Measurements from ENCODE around the gene TGFA.
A peak's percentile ranks its signal among the peaks of the same experiment; 100 is the strongest.

The TGFA gene

GRCh38 chr2:70460333-70460732 lies 93.3 kb downstream of the TGFA start:
- no peaks in the 10 kb centered on the region for H3F3A ChIP-seq (ENCODE audit: insufficient read depth, low read length)
- no peaks in the 10 kb centered on the region for H3K79me2 ChIP-seq (ENCODE audit: insufficient read depth, low read length)
- H3K9ac ChIP-seq (ENCODE audit: low read length): no peak overlapping the region
- H3K27ac ChIP-seq (ENCODE audit: low read depth, low read length, poor library complexity, severe bottlenecking): no peak overlapping the region
- H3K9me3 ChIP-seq (ENCODE audit: low read length): no peaks in the 10 kb centered on the region
- H3K9me2 ChIP-seq (ENCODE audit: low read depth, low read length): no peaks in the 10 kb centered on the region
- H3K27me3 ChIP-seq (ENCODE audit: insufficient read depth, low read length): peaks cover 10% of the 10 kb centered on the region
- no peaks in the 10 kb centered on the region for H3K36me3 ChIP-seq (ENCODE audit: insufficient read depth, low read length)
- H3K4me1 ChIP-seq (ENCODE audit: insufficient read depth, low read length, severe bottlenecking): no peaks in the 10 kb centered on the region
- no peaks in the 10 kb centered on the region for H4K20me1 ChIP-seq (ENCODE audit: insufficient read depth, low read length)
- no peak overlapping the region for H2AFZ ChIP-seq (ENCODE audit: low read length)
- TF ChIP-seq CTCF (IDR thresholded peaks at IDR 0.05; ENCODE audit: low read length): peak; percentile 9; the same call in 1 of the 2 replicates
- TF ChIP-seq EZH2 (IDR thresholded peaks at IDR 0.05; ENCODE audit: borderline replicate concordance, low read length): no peak
- no peak overlapping the region for H3K4me3 ChIP-seq (ENCODE audit: low read depth, low read length, poor library complexity, severe bottlenecking)
- H3K4me2 ChIP-seq (ENCODE audit: low read length): no peak overlapping the region

- H3K4me3 ChIP-seq (ENCODE audit: low read depth, low read length, poor library complexity, severe bottlenecking): no peak overlapping the region
- H3K4me1 ChIP-seq (ENCODE audit: insufficient read depth, low read length, severe bottlenecking): no peaks in the 10 kb centered on the region
- H3K27me3 ChIP-seq (ENCODE audit: insufficient read depth, low read length): peaks cover 10% of the 10 kb centered on the region
- no peak overlapping the region for H2AFZ ChIP-seq (ENCODE audit: low read length)
- H3K9me2 ChIP-seq (ENCODE audit: low read depth, low read length): no peaks in the 10 kb centered on the region
- no peak overlapping the region for H3K27ac ChIP-seq (ENCODE audit: low read depth, low read length, poor library complexity, severe bottlenecking)
- no peaks in the 10 kb centered on the region for H4K20me1 ChIP-seq (ENCODE audit: insufficient read depth, low read length)
- no peak overlapping the region for H3K4me2 ChIP-seq (ENCODE audit: low read length)
- H3K9ac ChIP-seq (ENCODE audit: low read length): no peak overlapping the region
- H3K9me3 ChIP-seq (ENCODE audit: low read length): no peaks in the 10 kb centered on the region
- H3K36me3 ChIP-seq (ENCODE audit: insufficient read depth, low read length): no peaks in the 10 kb centered on the region
- no peaks in the 10 kb centered on the region for H3K79me2 ChIP-seq (ENCODE audit: insufficient read depth, low read length)
- no peaks in the 10 kb centered on the region for H3F3A ChIP-seq (ENCODE audit: insufficient read depth, low read length)
- TF ChIP-seq EZH2 (IDR thresholded peaks at IDR 0.05; ENCODE audit: borderline replicate concordance, low read length) (no peak), CTCF (IDR thresholded peaks at IDR 0.05; ENCODE audit: low read length) (no peak)
Measured at GRCh38 chr2:70458661-70459060, 95.0 kb downstream of the TGFA start.

- TF ChIP-seq EZH2 (IDR thresholded peaks at IDR 0.05; ENCODE audit: borderline replicate concordance, low read length) (no peak), CTCF (IDR thresholded peaks at IDR 0.05; ENCODE audit: low read length) (no peak)
- no peaks in the 10 kb centered on the region for H3K9me3 ChIP-seq (ENCODE audit: low read length)
- H3K27ac ChIP-seq (ENCODE audit: low read depth, low read length, poor library complexity, severe bottlenecking): no peak overlapping the region
- H3K27me3 ChIP-seq (ENCODE audit: insufficient read depth, low read length): peaks cover 10% of the 10 kb centered on the region
- no peak overlapping the region for H3K9ac ChIP-seq (ENCODE audit: low read length)
- H3F3A ChIP-seq (ENCODE audit: insufficient read depth, low read length): no peaks in the 10 kb centered on the region
- H2AFZ ChIP-seq (ENCODE audit: low read length): no peak overlapping the region
- H3K4me3 ChIP-seq (ENCODE audit: low read depth, low read length, poor library complexity, severe bottlenecking): no peak overlapping the region
- H4K20me1 ChIP-seq (ENCODE audit: insufficient read depth, low read length): no peaks in the 10 kb centered on the region
- H3K36me3 ChIP-seq (ENCODE audit: insufficient read depth, low read length): no peaks in the 10 kb centered on the region
- no peaks in the 10 kb centered on the region for H3K4me1 ChIP-seq (ENCODE audit: insufficient read depth, low read length, severe bottlenecking)
- no peak overlapping the region for H3K4me2 ChIP-seq (ENCODE audit: low read length)
- H3K9me2 ChIP-seq (ENCODE audit: low read depth, low read length): no peaks in the 10 kb centered on the region
- no peaks in the 10 kb centered on the region for H3K79me2 ChIP-seq (ENCODE audit: insufficient read depth, low read length)
Measured at GRCh38 chr2:70456585-70457495, 96.8 kb downstream of the TGFA start.

Measured in OCI-LY1 (cell line).